ENCODE data around the gene ARL15. TPM values are rescaled to one million over a fixed set of nuclear protein-coding genes. Genes with fewer than 3 reads are reported as not detected.
A peak's percentile ranks its signal among the peaks of the same experiment; 100 is the strongest.

The ARL15 gene
- total RNA-seq, 1 donor = 22.0 TPM

GRCh38 chr5:54307583-54307982 is 2.8 kb downstream of the ARL15 start:
- no peak overlapping the region for H3K4me3 ChIP-seq (ENCODE audit: low read depth, low read length)
- TF ChIP-seq CTCF (IDR thresholded peaks at IDR 0.05; ENCODE audit: insufficient read depth, low read length) = no peak
- no peak for DNase-seq (ENCODE audit: low read depth)

- TF ChIP-seq CTCF (IDR thresholded peaks at IDR 0.05; ENCODE audit: insufficient read depth, low read length) = no peak
- DNase-seq (ENCODE audit: low read depth) = no peak
- no peak overlapping the region for H3K4me3 ChIP-seq (ENCODE audit: low read depth, low read length)
Measured at GRCh38 chr5:54306893-54307292, 3.5 kb downstream of the ARL15 start.

- H3K4me3 ChIP-seq (ENCODE audit: low read depth, low read length) = no peak overlapping the region
- no peak for TF ChIP-seq CTCF (IDR thresholded peaks at IDR 0.05; ENCODE audit: insufficient read depth, low read length)
- DNase-seq (ENCODE audit: low read depth) = no peak
Measured at GRCh38 chr5:54305737-54306136, 4.6 kb downstream of the ARL15 start.

- no peak for TF ChIP-seq CTCF (IDR thresholded peaks at IDR 0.05; ENCODE audit: insufficient read depth, low read length)
- DNase-seq (ENCODE audit: low read depth) = no peak
- no peak overlapping the region for H3K4me3 ChIP-seq (ENCODE audit: low read depth, low read length)
Measured at GRCh38 chr5:54304040-54304439, 6.3 kb downstream of the ARL15 start.

- H3K4me3 ChIP-seq (ENCODE audit: low read depth, low read length) = no peak overlapping the region
- TF ChIP-seq CTCF (IDR thresholded peaks at IDR 0.05; ENCODE audit: insufficient read depth, low read length) = no peak
- DNase-seq (ENCODE audit: low read depth) = peak; percentile 35
Measured at GRCh38 chr5:54302267-54302687, 8.1 kb downstream of the ARL15 start.

GRCh38 chr5:54301849-54302248 is 8.5 kb downstream of the ARL15 start:
- DNase-seq (ENCODE audit: low read depth) = no peak
- no peak for TF ChIP-seq CTCF (IDR thresholded peaks at IDR 0.05; ENCODE audit: insufficient read depth, low read length)
- H3K4me3 ChIP-seq (ENCODE audit: low read depth, low read length) = no peak overlapping the region

- no peak for DNase-seq (ENCODE audit: low read depth)
- no peak for TF ChIP-seq CTCF (IDR thresholded peaks at IDR 0.05; ENCODE audit: insufficient read depth, low read length)
- no peak overlapping the region for H3K4me3 ChIP-seq (ENCODE audit: low read depth, low read length)
Measured at GRCh38 chr5:54301220-54301619, 9.2 kb downstream of the ARL15 start.
